ENCODE measurements around the gene ELL.

ELL gene

GRCh38 chr19:18559685-18560084 lies 37.8 kb upstream of the ELL start:
- H3K9me3 ChIP-seq (ENCODE audit: insufficient read depth, low read length): no peaks in the 10 kb centered on the region
- H3K4me1 ChIP-seq (ENCODE audit: low read length): peaks cover 17% of the 10 kb centered on the region
- H3K4me3 ChIP-seq (ENCODE audit: low read length): no peak overlapping the region
- no peaks in the 10 kb centered on the region for H4K20me1 ChIP-seq (ENCODE audit: insufficient read depth, low read length)
- no peak overlapping the region for H2AFZ ChIP-seq (ENCODE audit: low read depth, low read length)
- peaks cover 18% of the 10 kb centered on the region for H3K36me3 ChIP-seq (replicated peaks; ENCODE audit: low read depth, low read length)
- peak overlapping the region; percentile 85 for H3K4me2 ChIP-seq (ENCODE audit: low read length)
- H3K27ac ChIP-seq (ENCODE audit: low read length): no peak overlapping the region
- no peaks in the 10 kb centered on the region for H3K27me3 ChIP-seq (ENCODE audit: low read depth, low read length)
- TF ChIP-seq CTCF (IDR thresholded peaks at IDR 0.05; ENCODE audit: low read depth, low read length) (no peak), EZH2phosphoT487 (IDR thresholded peaks at IDR 0.05; ENCODE audit: low read depth) (no peak)
- H3K79me2 ChIP-seq (ENCODE audit: low read length): peaks cover 37% of the 10 kb centered on the region
- no peak overlapping the region for H3K9ac ChIP-seq (ENCODE audit: low read length)

- Histone ChIP-seq H3K4me3 (ENCODE audit: low read length) (peak overlapping the region; percentile 89), H2AFZ (ENCODE audit: low read depth, low read length) (no peak overlapping the region), H3K27me3 (ENCODE audit: low read depth, low read length) (no peaks in the 10 kb centered on the region), H4K20me1 (ENCODE audit: insufficient read depth, low read length) (no peaks in the 10 kb centered on the region), H3K9ac (ENCODE audit: low read length) (peak overlapping the region; percentile 96), H3K27ac (ENCODE audit: low read length) (peak overlapping the region; percentile 61), H3K79me2 (ENCODE audit: low read length) (peaks cover 37% of the 10 kb centered on the region), H3K4me2 (ENCODE audit: low read length) (peak overlapping the region; percentile 85), H3K4me1 (ENCODE audit: low read length) (peaks cover 17% of the 10 kb centered on the region), H3K36me3 (replicated peaks; ENCODE audit: low read depth, low read length) (peaks cover 15% of the 10 kb centered on the region), H3K9me3 (ENCODE audit: insufficient read depth, low read length) (no peaks in the 10 kb centered on the region)
- TF ChIP-seq EZH2phosphoT487 (IDR thresholded peaks at IDR 0.05; ENCODE audit: low read depth) (no peak), CTCF (IDR thresholded peaks at IDR 0.05; ENCODE audit: low read depth, low read length) (no peak)
These were observed 36.7 kb upstream of the ELL start for GRCh38 chr19:18558604-18559003.

GRCh38 chr19:18558202-18558555 lies 36.3 kb upstream of the ELL start:
- TF ChIP-seq CTCF (IDR thresholded peaks at IDR 0.05; ENCODE audit: low read depth, low read length) (no peak), EZH2phosphoT487 (IDR thresholded peaks at IDR 0.05; ENCODE audit: low read depth) (no peak)
- peaks cover 17% of the 10 kb centered on the region for H3K4me1 ChIP-seq (ENCODE audit: low read length)
- peaks cover 37% of the 10 kb centered on the region for H3K79me2 ChIP-seq (ENCODE audit: low read length)
- H3K27me3 ChIP-seq (ENCODE audit: low read depth, low read length): no peaks in the 10 kb centered on the region
- H3K9me3 ChIP-seq (ENCODE audit: insufficient read depth, low read length): no peaks in the 10 kb centered on the region
- peak overlapping the region; percentile 85 for H3K4me2 ChIP-seq (ENCODE audit: low read length)
- H2AFZ ChIP-seq (ENCODE audit: low read depth, low read length): no peak overlapping the region
- no peaks in the 10 kb centered on the region for H4K20me1 ChIP-seq (ENCODE audit: insufficient read depth, low read length)
- peak overlapping the region; percentile 89 for H3K4me3 ChIP-seq (ENCODE audit: low read length)
- H3K36me3 ChIP-seq (replicated peaks; ENCODE audit: low read depth, low read length): peaks cover 15% of the 10 kb centered on the region
- H3K9ac ChIP-seq (ENCODE audit: low read length): peak overlapping the region; percentile 96
- peak overlapping the region; percentile 61 for H3K27ac ChIP-seq (ENCODE audit: low read length)

GRCh38 chr19:18557411-18558201 lies 35.7 kb upstream of the ELL start, which contains the start of gene KXD1:
Gene KXD1, plus strand, starts transcription at chr19:18557870. Its CDS starts 4,187 bp downstream, at chr19:18562057.
- H3K9me3 ChIP-seq (ENCODE audit: insufficient read depth, low read length): no peaks in the 10 kb centered on the region
- H3K4me1 ChIP-seq (ENCODE audit: low read length): peaks cover 17% of the 10 kb centered on the region
- TF ChIP-seq CTCF (IDR thresholded peaks at IDR 0.05; ENCODE audit: low read depth, low read length): no peak
- no peak for TF ChIP-seq EZH2phosphoT487 (IDR thresholded peaks at IDR 0.05; ENCODE audit: low read depth)
- no peaks in the 10 kb centered on the region for H4K20me1 ChIP-seq (ENCODE audit: insufficient read depth, low read length)
- no peak within 1 kb of the TSS for H2AFZ ChIP-seq (ENCODE audit: low read depth, low read length)
- no peaks in the 10 kb centered on the region for H3K27me3 ChIP-seq (ENCODE audit: low read depth, low read length)
- peaks cover 9% of the 10 kb centered on the region for H3K36me3 ChIP-seq (replicated peaks; ENCODE audit: low read depth, low read length)
- peak within 1 kb of the TSS; percentile 89 for H3K4me3 ChIP-seq (ENCODE audit: low read length)
- peak within 1 kb of the TSS; percentile 85 for H3K4me2 ChIP-seq (ENCODE audit: low read length)
- H3K79me2 ChIP-seq (ENCODE audit: low read length): peaks cover 37% of the 10 kb centered on the region
- peak within 1 kb of the TSS; percentile 73 for H3K27ac ChIP-seq (ENCODE audit: low read length)
- H3K9ac ChIP-seq (ENCODE audit: low read length): peak within 1 kb of the TSS; percentile 96
